ENCODE data around the gene SEMA4F.
"Not testable (repeated sequence)": the region's sequence is repeated elsewhere in the genome, so short reads cannot be mapped to it uniquely, and the experiment has no call there.

SEMA4F gene

GRCh38 chr2:74653985-74654882, at the start of gene SEMA4F:
TSS of gene SEMA4F (plus strand) at chr2:74654247. CDS start at chr2:74654377, 130 bp downstream.
- peak; percentile 98 for DNase-seq (ENCODE audit: low spot score)

- DNase-seq (ENCODE audit: low spot score): no peak
Observed at GRCh38 chr2:74606927-74607326, 47.1 kb upstream of the SEMA4F start.

- no peak for DNase-seq (ENCODE audit: low spot score)
Observed at GRCh38 chr2:74617122-74617521, 36.9 kb upstream of the SEMA4F start.

- DNase-seq (ENCODE audit: low spot score): no peak
Observed at GRCh38 chr2:74618410-74619083, 35.5 kb upstream of the SEMA4F start.

GRCh38 chr2:74619651-74620297, 34.3 kb upstream of the SEMA4F start:
- DNase-seq (ENCODE audit: low spot score): no peak

GRCh38 chr2:74620671-74621070, 33.4 kb upstream of the SEMA4F start:
- no peak for DNase-seq (ENCODE audit: low spot score)

- DNase-seq (ENCODE audit: low spot score): no peak
Observed at GRCh38 chr2:74625658-74626425, 28.2 kb upstream of the SEMA4F start.

GRCh38 chr2:74628538-74629105, 25.4 kb upstream of the SEMA4F start:
- DNase-seq (ENCODE audit: low spot score): no peak

GRCh38 chr2:74630454-74630853, 23.6 kb upstream of the SEMA4F start:
- not testable (repeated sequence) for DNase-seq (ENCODE audit: low spot score)

GRCh38 chr2:74632209-74632938, 21.7 kb upstream of the SEMA4F start:
- DNase-seq (ENCODE audit: low spot score): peak; percentile 30

- DNase-seq (ENCODE audit: low spot score): no peak
Observed at GRCh38 chr2:74632939-74633312, 21.1 kb upstream of the SEMA4F start.

- DNase-seq (ENCODE audit: low spot score): no peak
Observed at GRCh38 chr2:74639550-74639949, 14.5 kb upstream of the SEMA4F start.

GRCh38 chr2:74645344-74645743, 8.7 kb upstream of the SEMA4F start:
- no peak for DNase-seq (ENCODE audit: low spot score)

GRCh38 chr2:74646201-74646600, 7.8 kb upstream of the SEMA4F start:
- no peak for DNase-seq (ENCODE audit: low spot score)

GRCh38 chr2:74646834-74647482, 7.1 kb upstream of the SEMA4F start:
- no peak for DNase-seq (ENCODE audit: low spot score)

GRCh38 chr2:74648009-74648443, 6.0 kb upstream of the SEMA4F start, which contains the start of gene M1AP:
TSS of gene M1AP (minus strand) at chr2:74648330. CDS start at chr2:74640275, 8,055 bp downstream.
- DNase-seq (ENCODE audit: low spot score): no peak

- DNase-seq (ENCODE audit: low spot score): no peak
Observed at GRCh38 chr2:74653589-74653984, 460 bp upstream of the SEMA4F start.

GRCh38 chr2:74655579-74655978, 1.5 kb downstream of the SEMA4F start:
- no peak for DNase-seq (ENCODE audit: low spot score)

- peak; percentile 69 for DNase-seq (ENCODE audit: low spot score)
Observed at GRCh38 chr2:74658516-74658915, 4.5 kb downstream of the SEMA4F start.

- no peak for DNase-seq (ENCODE audit: low spot score)
Observed at GRCh38 chr2:74659462-74659861, 5.4 kb downstream of the SEMA4F start.

All from AG08396 (cell line).